ENCODE results near the gene GPR157. TPM values are rescaled to one million over a fixed set of nuclear protein-coding genes. Genes with fewer than 3 reads are reported as not detected.

Gene GPR157
- total and polyA plus RNA-seq, 2 experiments from 2014 or later = 0.81 to 3.9 TPM

- no peak for ATAC-seq
- no peaks in the 10 kb centered on the region for H3K27me3 ChIP-seq (ENCODE audit: insufficient read depth)
- H3K36me3 Mint-ChIP-seq (ENCODE audit: low read depth) = no peaks in the 10 kb centered on the region
- H2AFZ ChIP-seq = no peak overlapping the region
- no peak for DNase-seq (ENCODE audit: low spot score)
- H3K4me3 Mint-ChIP-seq = no peak overlapping the region
- H3K27ac Mint-ChIP-seq = no peak overlapping the region
- no peak overlapping the region for H3K27ac ChIP-seq (ENCODE audit: low read depth)
- H4K20me1 ChIP-seq (replicated peaks; ENCODE audit: insufficient read depth) = no peaks in the 10 kb centered on the region
- TF ChIP-seq CTCF (conservative IDR thresholded peaks at IDR 0.05; ENCODE audit: low read depth in 2 of 2) (no peak), ZNF331 (CRISPR knock-in tag; IDR thresholded peaks at IDR 0.05; ENCODE audit: low read depth) (no peak), ZNF114 (CRISPR knock-in tag; IDR thresholded peaks at IDR 0.05) (no peak), ETS1 (IDR thresholded peaks at IDR 0.05) (no peak), CREB1 (CRISPR knock-in tag; IDR thresholded peaks at IDR 0.05; ENCODE audit: low read depth) (no peak), REST (IDR thresholded peaks at IDR 0.05; ENCODE audit: unreplicated experiment) (no peak), STAT1 (IDR thresholded peaks at IDR 0.05; ENCODE audit: unreplicated experiment) (no peak), EZH2phosphoT487 (IDR thresholded peaks at IDR 0.05; ENCODE audit: unreplicated experiment) (no peak), POLR2AphosphoS5 (IDR thresholded peaks at IDR 0.05; ENCODE audit: low read depth) (no peak), JUNB (IDR thresholded peaks at IDR 0.05; ENCODE audit: unreplicated experiment) (no peak), EZH2 (IDR thresholded peaks at IDR 0.05; ENCODE audit: low read depth, unreplicated experiment) (no peak), NANOG (IDR thresholded peaks at IDR 0.05; ENCODE audit: borderline replicate concordance) (no peak)
- TF ChIP-seq, protein P1, sequence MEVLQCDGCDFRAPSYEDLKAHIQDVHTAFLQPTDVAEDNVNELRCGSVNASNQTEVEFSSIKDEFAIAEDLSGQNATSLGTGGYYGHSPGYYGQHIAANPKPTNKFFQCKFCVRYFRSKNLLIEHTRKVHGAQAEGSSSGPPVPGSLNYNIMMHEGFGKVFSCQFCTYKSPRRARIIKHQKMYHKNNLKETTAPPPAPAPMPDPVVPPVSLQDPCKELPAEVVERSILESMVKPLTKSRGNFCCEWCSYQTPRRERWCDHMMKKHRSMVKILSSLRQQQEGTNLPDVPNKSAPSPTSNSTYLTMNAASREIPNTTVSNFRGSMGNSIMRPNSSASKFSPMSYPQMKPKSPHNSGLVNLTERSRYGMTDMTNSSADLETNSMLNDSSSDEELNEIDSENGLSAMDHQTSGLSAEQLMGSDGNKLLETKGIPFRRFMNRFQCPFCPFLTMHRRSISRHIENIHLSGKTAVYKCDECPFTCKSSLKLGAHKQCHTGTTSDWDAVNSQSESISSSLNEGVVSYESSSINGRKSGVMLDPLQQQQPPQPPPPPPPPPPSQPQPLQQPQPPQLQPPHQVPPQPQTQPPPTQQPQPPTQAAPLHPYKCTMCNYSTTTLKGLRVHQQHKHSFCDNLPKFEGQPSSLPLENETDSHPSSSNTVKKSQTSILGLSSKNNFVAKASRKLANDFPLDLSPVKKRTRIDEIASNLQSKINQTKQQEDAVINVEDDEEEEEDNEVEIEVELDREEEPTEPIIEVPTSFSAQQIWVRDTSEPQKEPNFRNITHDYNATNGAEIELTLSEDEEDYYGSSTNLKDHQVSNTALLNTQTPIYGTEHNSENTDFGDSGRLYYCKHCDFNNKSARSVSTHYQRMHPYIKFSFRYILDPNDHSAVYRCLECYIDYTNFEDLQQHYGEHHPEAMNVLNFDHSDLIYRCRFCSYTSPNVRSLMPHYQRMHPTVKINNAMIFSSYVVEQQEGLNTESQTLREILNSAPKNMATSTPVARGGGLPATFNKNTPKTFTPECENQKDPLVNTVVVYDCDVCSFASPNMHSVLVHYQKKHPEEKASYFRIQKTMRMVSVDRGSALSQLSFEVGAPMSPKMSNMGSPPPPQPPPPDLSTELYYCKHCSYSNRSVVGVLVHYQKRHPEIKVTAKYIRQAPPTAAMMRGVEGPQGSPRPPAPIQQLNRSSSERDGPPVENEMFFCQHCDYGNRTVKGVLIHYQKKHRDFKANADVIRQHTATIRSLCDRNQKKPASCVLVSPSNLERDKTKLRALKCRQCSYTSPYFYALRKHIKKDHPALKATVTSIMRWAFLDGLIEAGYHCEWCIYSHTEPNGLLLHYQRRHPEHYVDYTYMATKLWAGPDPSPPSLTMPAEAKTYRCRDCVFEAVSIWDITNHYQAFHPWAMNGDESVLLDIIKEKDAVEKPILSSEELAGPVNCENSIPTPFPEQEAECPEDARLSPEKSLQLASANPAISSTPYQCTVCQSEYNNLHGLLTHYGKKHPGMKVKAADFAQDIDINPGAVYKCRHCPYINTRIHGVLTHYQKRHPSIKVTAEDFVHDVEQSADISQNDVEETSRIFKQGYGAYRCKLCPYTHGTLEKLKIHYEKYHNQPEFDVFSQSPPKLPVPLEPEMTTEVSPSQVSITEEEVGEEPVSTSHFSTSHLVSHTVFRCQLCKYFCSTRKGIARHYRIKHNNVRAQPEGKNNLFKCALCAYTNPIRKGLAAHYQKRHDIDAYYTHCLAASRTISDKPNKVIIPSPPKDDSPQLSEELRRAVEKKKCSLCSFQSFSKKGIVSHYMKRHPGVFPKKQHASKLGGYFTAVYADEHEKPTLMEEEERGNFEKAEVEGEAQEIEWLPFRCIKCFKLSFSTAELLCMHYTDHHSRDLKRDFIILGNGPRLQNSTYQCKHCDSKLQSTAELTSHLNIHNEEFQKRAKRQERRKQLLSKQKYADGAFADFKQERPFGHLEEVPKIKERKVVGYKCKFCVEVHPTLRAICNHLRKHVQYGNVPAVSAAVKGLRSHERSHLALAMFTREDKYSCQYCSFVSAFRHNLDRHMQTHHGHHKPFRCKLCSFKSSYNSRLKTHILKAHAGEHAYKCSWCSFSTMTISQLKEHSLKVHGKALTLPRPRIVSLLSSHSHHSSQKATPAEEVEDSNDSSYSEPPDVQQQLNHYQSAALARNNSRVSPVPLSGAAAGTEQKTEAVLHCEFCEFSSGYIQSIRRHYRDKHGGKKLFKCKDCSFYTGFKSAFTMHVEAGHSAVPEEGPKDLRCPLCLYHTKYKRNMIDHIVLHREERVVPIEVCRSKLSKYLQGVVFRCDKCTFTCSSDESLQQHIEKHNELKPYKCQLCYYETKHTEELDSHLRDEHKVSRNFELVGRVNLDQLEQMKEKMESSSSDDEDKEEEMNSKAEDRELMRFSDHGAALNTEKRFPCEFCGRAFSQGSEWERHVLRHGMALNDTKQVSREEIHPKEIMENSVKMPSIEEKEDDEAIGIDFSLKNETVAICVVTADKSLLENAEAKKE (CRISPR knock-in tag; IDR thresholded peaks at IDR 0.05) = no peak
- no peak overlapping the region for H3K4me3 ChIP-seq
- H3K79me2 ChIP-seq (replicated peaks; ENCODE audit: insufficient read depth) = no peaks in the 10 kb centered on the region
- no peaks in the 10 kb centered on the region for H3K9me2 ChIP-seq (ENCODE audit: insufficient read depth)
- no peaks in the 10 kb centered on the region for H3K36me3 ChIP-seq (ENCODE audit: insufficient read depth)
- H3K4me1 ChIP-seq (ENCODE audit: insufficient read depth) = peaks cover 4% of the 10 kb centered on the region; the same call in 1 of the 2 replicates
- H3K4me1 Mint-ChIP-seq = 0 out of 3 replicates have a peak, but pooled peaks cover 6% of the 10 kb centered on the region
- peaks cover 3% of the 10 kb centered on the region for H3K27me3 Mint-ChIP-seq (ENCODE audit: insufficient read depth, low read depth, poor library complexity)
- no peaks in the 10 kb centered on the region; the same call in 1 of the 2 replicates for H3F3A ChIP-seq (replicated peaks; ENCODE audit: low read depth)
- H3K9me3 Mint-ChIP-seq = no peaks in the 10 kb centered on the region
- H3K4me2 ChIP-seq = no peak overlapping the region
These were observed 23.5 kb downstream of the GPR157 start for GRCh38 chr1:9105336-9105867.
